ENCODE data around the gene TOM1L2.

DNA sequence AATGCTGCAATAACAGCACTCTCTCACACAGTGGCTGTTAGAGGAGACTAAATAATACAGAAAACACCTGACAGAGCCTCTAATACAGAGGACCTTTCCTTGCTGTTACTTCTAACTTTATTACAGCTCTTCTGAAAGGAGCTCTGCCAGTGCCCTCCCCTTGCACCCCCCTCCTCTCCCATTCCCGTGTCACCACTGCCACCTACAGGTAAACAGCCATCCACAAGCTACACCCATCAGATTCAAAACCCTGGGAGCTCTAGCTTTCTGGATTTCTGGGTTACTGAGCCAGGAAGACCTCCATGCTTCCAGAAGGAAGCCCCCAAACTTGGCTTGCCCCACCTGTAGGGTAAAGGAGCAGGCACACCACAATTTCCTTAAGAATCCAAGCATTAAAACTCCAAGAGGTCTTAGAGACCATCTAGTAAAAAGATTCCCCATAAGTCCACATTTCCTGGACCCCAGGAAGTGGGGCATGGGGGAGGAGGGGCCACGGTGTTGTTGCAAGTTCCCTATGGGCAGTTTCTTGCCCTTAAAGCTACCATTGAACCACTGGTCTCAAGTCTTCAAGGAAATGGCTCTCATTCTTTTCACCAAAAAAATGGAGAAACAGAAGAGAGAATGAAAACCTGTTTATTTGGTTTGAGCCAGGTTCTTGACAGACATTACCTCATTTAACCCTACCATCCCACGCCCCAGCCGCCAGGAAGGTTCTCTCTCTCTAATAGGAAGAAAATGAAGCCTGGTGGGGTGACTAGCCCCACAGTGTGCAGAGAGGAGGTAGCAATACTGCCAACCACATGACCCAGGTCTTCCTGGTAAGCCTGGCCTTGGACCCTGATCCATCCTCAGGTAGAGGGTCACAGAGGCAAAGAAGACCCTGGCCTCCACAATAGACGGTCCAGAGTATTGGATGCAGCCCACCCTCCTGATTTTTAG is 52.8 kb downstream of the TOM1L2 start:
- TF ChIP-seq CTCF (IDR thresholded peaks at IDR 0.05) (peak; percentile 87), EZH2phosphoT487 (IDR thresholded peaks at IDR 0.05) (no peak), EZH2 (IDR thresholded peaks at IDR 0.05) (no peak)
